Gastrocnemius medialis (tissue), 4 donors: Measurements from ENCODE around the gene CYP3A5. TPM values are rescaled to one million over a fixed set of nuclear protein-coding genes. Genes with fewer than 3 reads are reported as not detected.

Experiments used
- ATAC-seq, 2 donors: fragments of 150-250 bp; one replicate each; pipeline ENCODE4 v1.9.1; 2016
- DNase-seq, 2 donors: peaks; one replicate each; pipeline ENCODE4 v3.0.0-alpha.2; 2019
- H3K27ac ChIP-seq, 4 donors: fragments of 200-600 bp; sonication (generic); 1 replicate in 1 of 4; 2 replicates in 3 of 4; pipeline ENCODE4 v1.5.1; 2016 to 2018; ENCODE audit warnings: mild to moderate bottlenecking in 2 of 4, moderate library complexity in 1 of 4
- H3K27me3 ChIP-seq, 3 donors: fragments of 200-600 bp; sonication (generic) in 2 of 3; 1 replicate in 1 of 3; 2 replicates in 2 of 3; pipeline versions ENCODE4 v1.5.1 to v1.6.0; 2016 to 2019; ENCODE audit warnings: mild to moderate bottlenecking in 1 of 3, moderate library complexity in 1 of 3
- H3K36me3 ChIP-seq, 2 donors: fragments of 200-600 bp; sonication (generic) in 1 of 2; one replicate each; pipeline ENCODE4 v1.5.1; 2017 to 2018
- H3K4me1 ChIP-seq, 2 donors: fragments of 200-600 bp; sonication (generic) in 1 of 2; one replicate each; pipeline ENCODE4 v1.5.1; 2016 to 2017; ENCODE audit warnings: mild to moderate bottlenecking in 2 of 2
- H3K4me3 ChIP-seq, 4 donors: fragments of 200-600 bp; sonication (generic) in 3 of 4; 1 replicate in 1 of 4; 2 replicates in 3 of 4; pipeline ENCODE4 v1.5.1; 2016 to 2019; ENCODE audit warnings: mild to moderate bottlenecking in 2 of 4
- H3K9me3 ChIP-seq, 3 donors: fragments of 200-600 bp; sonication (generic) in 2 of 3; 1 replicate in 1 of 3; 2 replicates in 2 of 3; pipeline ENCODE4 v1.5.1; 2016 to 2019
- POLR2A ChIP-seq, 2 donors: fragments of 450-650 bp; IDR thresholded peaks; one replicate each; pipeline ENCODE4 v1.6.1; 2017; ENCODE audit warnings: antibody characterized with exemption in 2 of 2, mild to moderate bottlenecking in 2 of 2, moderate library complexity in 2 of 2
- in situ Hi-C, 4 donors: fragments of 200-750 bp; cut with MboI; loops; one replicate each; pipeline versions ENCODE4 v1.15.0 to v1.8.0; 2017; ENCODE audit warnings: low sequenced_read_pairs in 4 of 4
- intact Hi-C: fragments of 100-400 bp; cut with DNase I; formaldehyde crosslinking; loops from one replicate; pipeline ENCODE4 v1.15.1; 2023; ENCODE audit warnings: low total_unique reads
- total RNA-seq, 4 donors: library from RNA; depleted of rRNA; stranded (reverse); fragments of >200 nt; gene quantifications; one replicate each; pipeline versions ENCODE4 v1.1.0 to v1.2.3, GENCODE V29; 2016
- TF ChIP-seq, protein P1 (sequence below), 5 experiments: fragments of 450-650 bp in 3 of 5; fragments of 200-600 bp in 2 of 5; sonication (generic) in 2 of 5; IDR thresholded peaks in 4 of 5; conservative IDR thresholded peaks in 1 of 5; 1 replicate in 4 of 5; 2 replicates in 1 of 5; pipeline ENCODE4 v1.5.1; 2016 to 2019; ENCODE audit warnings: antibody characterized with exemption in 5 of 5, mild to moderate bottlenecking in 3 of 5, moderate library complexity in 3 of 5

Gene CYP3A5
- total RNA-seq, 4 donors from 2014 or later: 0.70 to 9.2 (median 1.8) TPM; not detected in 1

DNA sequence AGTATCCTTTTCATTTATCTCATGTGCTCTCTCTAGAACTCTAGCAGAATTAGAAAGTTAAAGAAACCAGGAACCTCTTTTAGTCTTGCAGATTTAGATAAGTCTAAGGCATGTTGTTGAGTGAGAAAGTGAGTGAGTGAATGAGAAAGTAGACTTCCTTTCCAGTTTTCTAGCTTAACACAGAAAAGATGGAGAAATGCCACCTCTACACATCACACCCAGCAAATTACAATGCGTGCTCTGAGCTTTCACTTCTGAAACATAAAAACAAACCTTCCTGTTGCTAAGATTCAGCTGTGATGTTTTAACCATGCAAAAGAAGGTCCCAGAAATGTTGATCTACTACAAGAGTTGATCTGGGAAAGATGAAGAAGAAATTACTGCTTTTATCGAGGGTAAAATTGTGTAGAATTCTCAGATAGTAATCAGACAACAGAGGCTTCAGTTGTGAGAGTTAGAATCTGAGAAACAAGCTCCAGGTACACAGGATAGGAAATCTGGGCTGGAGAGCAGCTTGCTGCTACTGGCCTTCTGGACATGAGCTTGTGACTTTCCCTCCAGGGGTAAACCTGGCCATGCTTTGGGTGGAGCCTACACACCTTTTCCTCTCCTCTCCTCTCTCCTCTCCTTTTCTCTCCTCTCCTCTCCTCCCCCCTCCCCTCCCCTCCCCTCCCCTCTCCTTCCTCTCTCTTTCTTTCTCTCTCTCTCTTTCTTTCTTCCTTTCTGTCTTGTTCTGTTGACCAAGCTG lies 4.6 kb downstream of the CYP3A5 start:
- in situ Hi-C loops (no loop called here), intact Hi-C loops (no loop called here)
- H3K27me3 ChIP-seq: no peaks in the 10 kb centered on the region
- H3K36me3 ChIP-seq: no peaks in the 10 kb centered on the region
- DNase-seq (no peak), ATAC-seq (no peak)
- peaks cover 7% of the 10 kb centered on the region in 2 donors for H3K4me1 ChIP-seq
- no peak overlapping the region for H3K27ac ChIP-seq
- H3K9me3 ChIP-seq: no peaks in the 10 kb centered on the region
- TF ChIP-seq, protein P1, sequence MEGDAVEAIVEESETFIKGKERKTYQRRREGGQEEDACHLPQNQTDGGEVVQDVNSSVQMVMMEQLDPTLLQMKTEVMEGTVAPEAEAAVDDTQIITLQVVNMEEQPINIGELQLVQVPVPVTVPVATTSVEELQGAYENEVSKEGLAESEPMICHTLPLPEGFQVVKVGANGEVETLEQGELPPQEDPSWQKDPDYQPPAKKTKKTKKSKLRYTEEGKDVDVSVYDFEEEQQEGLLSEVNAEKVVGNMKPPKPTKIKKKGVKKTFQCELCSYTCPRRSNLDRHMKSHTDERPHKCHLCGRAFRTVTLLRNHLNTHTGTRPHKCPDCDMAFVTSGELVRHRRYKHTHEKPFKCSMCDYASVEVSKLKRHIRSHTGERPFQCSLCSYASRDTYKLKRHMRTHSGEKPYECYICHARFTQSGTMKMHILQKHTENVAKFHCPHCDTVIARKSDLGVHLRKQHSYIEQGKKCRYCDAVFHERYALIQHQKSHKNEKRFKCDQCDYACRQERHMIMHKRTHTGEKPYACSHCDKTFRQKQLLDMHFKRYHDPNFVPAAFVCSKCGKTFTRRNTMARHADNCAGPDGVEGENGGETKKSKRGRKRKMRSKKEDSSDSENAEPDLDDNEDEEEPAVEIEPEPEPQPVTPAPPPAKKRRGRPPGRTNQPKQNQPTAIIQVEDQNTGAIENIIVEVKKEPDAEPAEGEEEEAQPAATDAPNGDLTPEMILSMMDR (IDR thresholded peaks at IDR 0.05 in 4 of 5, conservative IDR thresholded peaks at IDR 0.05 in 1 of 5): no peak
- TF ChIP-seq POLR2A (IDR thresholded peaks at IDR 0.05): no peak
- H3K4me3 ChIP-seq: no peak overlapping the region

DNA sequence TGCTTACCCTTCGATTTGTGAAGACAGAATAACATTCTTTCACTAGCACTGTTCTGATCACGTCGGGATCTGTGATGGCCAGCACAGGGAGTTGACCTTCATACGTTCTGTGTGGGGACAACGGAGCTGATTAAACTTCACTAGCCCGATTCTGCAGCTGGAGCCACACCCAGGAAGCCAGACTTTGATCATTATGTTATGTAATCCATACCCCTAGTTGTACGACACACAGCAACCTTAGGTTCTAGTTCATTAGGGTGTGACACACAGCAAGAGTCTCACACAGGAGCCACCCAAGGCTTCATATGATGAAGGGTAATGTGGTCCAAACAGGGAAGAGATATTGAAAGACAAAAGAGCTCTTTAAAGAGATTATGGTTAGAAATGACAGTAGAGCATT lies 7.2 kb downstream of the CYP3A5 start:
- H3K9me3 ChIP-seq: no peaks in the 10 kb centered on the region
- H3K36me3 ChIP-seq: no peaks in the 10 kb centered on the region
- no peaks in the 10 kb centered on the region for H3K27me3 ChIP-seq
- no peak overlapping the region for H3K27ac ChIP-seq
- TF ChIP-seq, protein P1 (IDR thresholded peaks at IDR 0.05 in 4 of 5, conservative IDR thresholded peaks at IDR 0.05 in 1 of 5): no peak
- no peak for TF ChIP-seq POLR2A (IDR thresholded peaks at IDR 0.05)
- DNase-seq (no peak), ATAC-seq (no peak)
- no peak overlapping the region for H3K4me3 ChIP-seq
- no peaks in the 10 kb centered on the region for H3K4me1 ChIP-seq
- intact Hi-C loops (no loop called here), in situ Hi-C loops (no loop called here)

DNA sequence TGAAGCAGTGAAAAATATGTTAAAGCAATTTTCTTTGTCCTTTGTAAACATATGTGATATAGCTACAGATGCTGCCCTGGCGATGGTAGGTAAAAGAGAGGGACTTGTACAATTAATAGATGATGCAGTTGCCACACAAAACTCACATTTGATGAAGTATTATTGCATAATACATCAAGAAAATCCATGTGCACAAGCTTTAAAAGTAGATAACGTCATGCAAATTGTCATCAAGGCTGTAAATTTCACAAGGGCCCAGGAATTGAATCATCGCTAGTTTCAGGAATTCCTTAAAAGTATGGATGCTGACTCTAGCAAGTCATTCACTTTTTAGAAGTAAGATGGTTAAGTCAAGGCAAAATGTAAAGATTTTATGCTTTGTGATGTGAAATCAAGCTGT lies 10.0 kb downstream of the CYP3A5 start:
- Histone ChIP-seq H3K4me1 (no peaks in the 10 kb centered on the region), H3K9me3 (no peaks in the 10 kb centered on the region), H3K27ac (no peak overlapping the region), H3K36me3 (no peaks in the 10 kb centered on the region), H3K4me3 (no peak overlapping the region), H3K27me3 (no peaks in the 10 kb centered on the region)
- DNase-seq (no peak), ATAC-seq (no peak)
- intact Hi-C loops: no loop called here
- in situ Hi-C loops: no loop called here
- no peak for TF ChIP-seq POLR2A (IDR thresholded peaks at IDR 0.05)
- TF ChIP-seq, protein P1 (IDR thresholded peaks at IDR 0.05 in 4 of 5, conservative IDR thresholded peaks at IDR 0.05 in 1 of 5): no peak

DNA sequence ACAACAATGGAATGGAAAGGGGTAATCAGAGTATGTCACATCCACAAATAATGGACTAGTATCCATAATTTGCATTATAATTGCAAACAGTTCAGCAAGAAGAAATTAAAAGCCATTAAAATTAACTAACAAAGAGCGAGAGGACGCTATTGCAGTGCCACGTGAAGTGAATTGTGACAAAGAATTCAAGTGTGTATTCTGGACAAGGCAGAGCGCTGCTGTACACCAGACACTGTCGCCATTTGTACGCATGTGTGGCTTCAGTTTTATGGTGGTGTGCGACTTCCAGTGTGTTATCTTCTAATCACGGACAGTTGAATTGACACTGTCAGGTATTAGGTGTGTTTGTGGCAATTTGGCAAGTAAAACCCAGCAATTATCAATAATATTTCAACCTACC lies 11.3 kb downstream of the CYP3A5 start:
- TF ChIP-seq, protein P1 (IDR thresholded peaks at IDR 0.05 in 4 of 5, conservative IDR thresholded peaks at IDR 0.05 in 1 of 5): no peak
- TF ChIP-seq POLR2A (IDR thresholded peaks at IDR 0.05): no peak
- no peaks in the 10 kb centered on the region for H3K27me3 ChIP-seq
- H3K36me3 ChIP-seq: no peaks in the 10 kb centered on the region
- H3K4me1 ChIP-seq: no peaks in the 10 kb centered on the region
- ATAC-seq (no peak), DNase-seq (no peak)
- intact Hi-C loops: no loop called here
- H3K4me3 ChIP-seq: no peak overlapping the region
- H3K9me3 ChIP-seq: no peaks in the 10 kb centered on the region
- H3K27ac ChIP-seq: no peak overlapping the region
- in situ Hi-C loops: no loop called here

DNA sequence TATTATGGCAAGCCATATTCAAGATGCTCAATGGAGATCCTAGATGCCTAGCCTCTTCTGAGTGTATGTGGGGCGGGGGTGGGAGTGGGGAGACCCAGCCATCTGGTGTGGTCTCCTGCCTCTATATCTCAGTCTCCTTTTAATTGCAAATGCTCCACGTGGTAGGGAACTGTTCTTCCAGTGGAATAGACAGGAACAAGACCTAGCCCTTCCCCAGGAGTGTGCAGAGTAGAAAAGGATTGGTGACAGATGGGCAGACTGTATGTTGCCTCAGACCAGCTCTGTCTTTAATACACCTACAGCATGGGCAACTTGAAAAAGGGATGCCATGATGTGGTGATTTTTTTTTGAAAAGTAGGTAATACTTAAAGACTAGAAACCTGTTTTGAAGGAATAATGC lies 12.6 kb downstream of the CYP3A5 start:
- ATAC-seq: no peak
- Histone ChIP-seq H3K27ac (no peak overlapping the region), H3K9me3 (no peaks in the 10 kb centered on the region), H3K27me3 (no peaks in the 10 kb centered on the region), H3K4me3 (no peak overlapping the region), H3K36me3 (no peaks in the 10 kb centered on the region), H3K4me1 (no peaks in the 10 kb centered on the region)
- in situ Hi-C loops (no loop called here), intact Hi-C loops (no loop called here)
- no peak for TF ChIP-seq POLR2A (IDR thresholded peaks at IDR 0.05)
- TF ChIP-seq, protein P1 (IDR thresholded peaks at IDR 0.05 in 4 of 5, conservative IDR thresholded peaks at IDR 0.05 in 1 of 5): no peak
- DNase-seq: no peak
